Subcutaneous adipose tissue (tissue), 4 donors: ENCODE results near the gene PIEZO2. TPM values are rescaled to one million over a fixed set of nuclear protein-coding genes. Genes with fewer than 3 reads are reported as not detected.

Source experiments
- CTCF ChIP-seq: fragments of 450-650 bp; IDR thresholded peaks from one replicate; pipeline ENCODE4 v1.5.1; 2016; ENCODE audit warnings: low read depth, mild to moderate bottlenecking, control low read depth, antibody characterized with exemption, moderate library complexity
- total RNA-seq, 4 donors: library from RNA; depleted of rRNA; stranded (reverse); fragments of >200 nt; gene quantifications; one replicate each; pipeline ENCODE4 v1.1.0, GENCODE V29; 2016

PIEZO2 gene
- total RNA-seq, 4 donors from 2014 or later = 0.85 to 2.2 (median 1.1) TPM

- no peak for TF ChIP-seq CTCF
These were observed 85.3 kb downstream of the PIEZO2 start for GRCh38 chr18:11064106-11064505.

- no peak for TF ChIP-seq CTCF
These were observed 93.6 kb downstream of the PIEZO2 start for GRCh38 chr18:11055721-11056120.

GRCh38 chr18:11054497-11054896 is 94.9 kb downstream of the PIEZO2 start:
- TF ChIP-seq CTCF = no peak

GRCh38 chr18:11053293-11053692 is 96.1 kb downstream of the PIEZO2 start:
- TF ChIP-seq CTCF = no peak

- no peak for TF ChIP-seq CTCF
These were observed 96.6 kb downstream of the PIEZO2 start for GRCh38 chr18:11052800-11053199.

DNA sequence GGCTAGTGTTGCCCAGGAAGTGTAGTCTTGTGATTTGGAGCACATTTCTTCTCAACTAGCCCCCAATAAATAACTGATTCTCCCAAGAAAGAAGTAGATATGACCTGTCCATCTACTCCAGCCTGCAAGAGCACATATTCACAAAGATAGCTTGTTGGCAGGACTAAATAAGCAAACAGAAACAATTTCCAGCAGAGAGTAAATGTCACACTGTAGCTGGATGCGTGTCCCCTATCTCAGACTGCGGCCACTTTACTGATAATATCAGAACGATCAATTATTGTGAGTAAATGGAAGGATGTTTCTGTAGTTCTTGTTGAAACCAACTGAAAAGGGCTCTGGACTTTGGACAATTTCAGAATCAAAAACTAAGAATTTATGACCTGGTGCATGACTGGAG is 97.9 kb downstream of the PIEZO2 start:
- TF ChIP-seq CTCF = no peak

- TF ChIP-seq CTCF = no peak
These were observed 98.4 kb downstream of the PIEZO2 start for GRCh38 chr18:11050966-11051365.
